NCI-H345 treated with DMSO at 0.1 percent for 48 hours (cell line): ENCODE results near the gene ARHGAP25.

Source experiments
- DNase-seq: peaks from one replicate; lab custom pipeline; 2025; ENCODE audit not compliant: unreplicated experiment; lab: John Stamatoyannopoulos, UW

The ARHGAP25 gene

GRCh38 chr2:68764806-68765311, 30.2 kb downstream of the ARHGAP25 start:
- no peak for DNase-seq

GRCh38 chr2:68765739-68766375, 31.2 kb downstream of the ARHGAP25 start:
- no peak for DNase-seq

- no peak for DNase-seq
Measured at GRCh38 chr2:68766376-68766845, 31.8 kb downstream of the ARHGAP25 start.

GRCh38 chr2:68767031-68767961, 32.7 kb downstream of the ARHGAP25 start:
- DNase-seq: no peak

GRCh38 chr2:68767996-68768395, 33.4 kb downstream of the ARHGAP25 start:
- DNase-seq: no peak

- no peak for DNase-seq
Measured at GRCh38 chr2:68768461-68768860, 33.9 kb downstream of the ARHGAP25 start.

- no peak for DNase-seq
Measured at GRCh38 chr2:68768951-68769350, 34.3 kb downstream of the ARHGAP25 start.

GRCh38 chr2:68769586-68770270, 35.1 kb downstream of the ARHGAP25 start:
- DNase-seq: no peak

- DNase-seq: no peak
Measured at GRCh38 chr2:68770271-68771111, 35.9 kb downstream of the ARHGAP25 start.

- DNase-seq: no peak
Measured at GRCh38 chr2:68771211-68771751, 36.7 kb downstream of the ARHGAP25 start.

GRCh38 chr2:68772109-68772508, 37.5 kb downstream of the ARHGAP25 start:
- no peak for DNase-seq

- no peak for DNase-seq
Measured at GRCh38 chr2:68774569-68775271, 40.1 kb downstream of the ARHGAP25 start.

GRCh38 chr2:68775272-68775842, 40.7 kb downstream of the ARHGAP25 start:
- DNase-seq: no peak

GRCh38 chr2:68776124-68776523, 41.5 kb downstream of the ARHGAP25 start:
- DNase-seq: no peak

- no peak for DNase-seq
Measured at GRCh38 chr2:68779595-68779994, 45.0 kb downstream of the ARHGAP25 start.

- no peak for DNase-seq
Measured at GRCh38 chr2:68784188-68784587, 49.6 kb downstream of the ARHGAP25 start.

- no peak for DNase-seq
Measured at GRCh38 chr2:68784915-68785314, 50.3 kb downstream of the ARHGAP25 start.

- DNase-seq: no peak
Measured at GRCh38 chr2:68787356-68787755, 52.7 kb downstream of the ARHGAP25 start.

- no peak for DNase-seq
Measured at GRCh38 chr2:68789603-68790002, 55.0 kb downstream of the ARHGAP25 start.
